GM19468 (cell line): Measurements from ENCODE around the gene GP5.

Experiments used
- ATAC-seq: cut with Tn5 transposase; IDR thresholded peaks from one replicate; pipeline ENCODE4 v1.9.1; 2021; ENCODE audit warnings: mild to moderate bottlenecking, moderate library complexity, moderate number of reproducible peaks; ENCODE audit not compliant: unreplicated experiment; ENCODE audit errors: extremely low read depth

Gene GP5

DNA sequence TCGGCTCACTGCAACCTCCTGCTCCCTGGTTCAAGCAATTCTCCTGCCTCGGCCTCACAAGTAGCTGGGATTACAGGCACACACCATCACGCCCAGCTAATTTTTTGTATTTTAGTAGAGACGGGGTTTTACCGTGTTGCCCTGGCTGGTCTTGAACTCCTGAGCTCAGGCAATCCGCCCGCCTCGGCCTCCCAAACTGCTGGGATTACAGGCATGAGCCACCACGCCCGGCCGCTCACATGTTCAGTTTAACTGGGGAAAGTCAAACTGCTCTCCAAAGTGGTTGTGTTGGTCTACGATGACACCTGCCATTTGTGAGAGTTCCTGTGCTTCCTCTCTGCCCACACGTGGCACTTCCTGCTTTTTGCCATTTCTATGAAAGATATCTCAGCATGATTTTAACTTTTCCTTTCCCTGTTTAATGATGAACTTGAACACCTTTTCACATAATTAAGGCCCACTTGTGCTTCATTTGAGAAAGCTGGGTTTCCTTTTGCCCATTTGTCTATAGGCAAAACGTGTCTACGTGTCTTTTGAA lies 877 bp upstream of the GP5 start:
- ATAC-seq, result no peak

DNA sequence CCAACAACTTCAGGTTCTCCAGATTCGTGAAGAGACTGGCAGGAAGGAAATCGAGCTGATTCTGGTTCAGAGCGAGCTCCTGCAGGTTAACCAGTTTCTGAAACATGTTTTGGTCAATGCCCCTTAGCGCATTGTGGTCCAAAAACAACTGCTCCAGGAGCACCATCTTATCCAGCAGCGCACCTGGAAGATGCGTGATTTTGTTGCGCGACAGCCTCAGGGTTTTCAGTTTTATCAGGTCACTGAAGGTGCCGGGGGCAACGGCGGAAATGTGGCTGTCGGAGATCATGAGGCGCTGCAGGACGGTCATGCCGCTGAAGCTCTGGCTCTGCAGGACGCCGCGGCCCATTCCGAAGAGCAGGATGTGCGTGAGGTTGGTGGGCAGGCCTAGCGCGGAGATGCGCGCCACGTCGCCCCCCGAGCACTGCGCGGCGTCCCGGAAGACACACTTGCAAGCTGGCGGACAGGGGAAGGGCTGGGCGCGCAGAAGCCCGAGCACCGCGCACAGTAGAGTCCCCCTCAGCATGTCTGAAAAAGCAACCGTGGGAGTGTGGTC lies 1.2 kb downstream of the GP5 start:
- ATAC-seq, result no peak

DNA sequence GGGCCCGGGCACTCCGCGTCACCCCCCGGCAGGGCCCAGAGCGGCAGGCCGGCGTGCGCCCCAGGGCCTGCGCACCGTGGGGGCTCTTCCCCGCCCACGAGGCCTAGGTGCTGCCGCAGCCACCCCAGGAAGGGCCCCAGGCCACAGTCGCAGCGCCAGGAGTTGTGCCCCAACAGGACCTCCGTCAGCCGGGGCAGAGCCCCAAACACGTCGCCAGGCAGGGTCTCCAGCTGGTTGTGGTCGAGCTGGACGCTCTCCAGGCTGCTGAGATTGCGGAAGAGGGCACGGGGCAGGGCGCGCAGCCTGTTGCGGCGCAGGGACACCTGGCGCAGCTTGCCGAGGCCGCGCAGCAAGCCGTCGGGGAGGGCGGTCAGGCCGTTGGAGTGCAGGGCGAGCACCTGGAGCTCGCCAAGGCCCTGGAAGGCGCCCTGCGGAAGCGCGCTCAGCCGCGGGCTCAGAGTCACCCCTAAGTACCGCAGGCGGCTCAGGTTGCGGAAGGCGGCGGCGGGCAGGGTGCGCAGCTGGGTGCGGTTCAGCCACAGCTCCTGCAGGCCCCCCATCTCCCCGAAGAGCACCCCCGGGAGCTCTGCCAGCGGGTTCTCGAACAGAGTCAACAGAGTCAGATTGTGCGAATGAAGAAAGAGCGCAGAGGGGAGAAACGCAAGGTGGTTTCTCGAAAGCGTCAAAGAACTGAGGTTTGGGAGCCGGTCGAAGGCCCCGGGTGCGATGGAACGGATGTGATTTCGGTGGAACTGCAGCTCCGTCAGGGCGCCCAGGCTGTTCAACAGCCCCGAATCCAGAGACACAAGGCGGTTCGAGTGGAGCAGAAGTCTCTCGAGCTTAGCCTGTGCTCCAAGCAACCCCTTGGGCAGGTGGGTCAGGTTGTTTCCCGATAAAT lies 2.0 kb downstream of the GP5 start:
- no peak for ATAC-seq

DNA sequence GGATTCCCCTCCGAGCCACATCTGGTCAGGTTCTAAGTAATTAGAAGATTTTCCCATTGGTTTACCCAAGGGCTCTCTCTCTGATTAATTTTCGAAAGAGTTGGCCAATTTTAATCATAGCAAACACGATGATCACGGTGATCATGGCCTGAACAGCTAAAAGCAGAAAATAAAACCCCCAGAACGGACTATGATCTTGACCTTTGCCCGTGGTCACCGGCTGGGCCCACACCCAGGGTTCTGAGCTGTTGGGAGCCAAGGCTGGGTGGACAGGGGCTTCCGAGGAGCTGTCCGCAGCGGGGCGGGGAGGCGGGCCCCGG lies 2.6 kb downstream of the GP5 start:
- no peak for ATAC-seq

DNA sequence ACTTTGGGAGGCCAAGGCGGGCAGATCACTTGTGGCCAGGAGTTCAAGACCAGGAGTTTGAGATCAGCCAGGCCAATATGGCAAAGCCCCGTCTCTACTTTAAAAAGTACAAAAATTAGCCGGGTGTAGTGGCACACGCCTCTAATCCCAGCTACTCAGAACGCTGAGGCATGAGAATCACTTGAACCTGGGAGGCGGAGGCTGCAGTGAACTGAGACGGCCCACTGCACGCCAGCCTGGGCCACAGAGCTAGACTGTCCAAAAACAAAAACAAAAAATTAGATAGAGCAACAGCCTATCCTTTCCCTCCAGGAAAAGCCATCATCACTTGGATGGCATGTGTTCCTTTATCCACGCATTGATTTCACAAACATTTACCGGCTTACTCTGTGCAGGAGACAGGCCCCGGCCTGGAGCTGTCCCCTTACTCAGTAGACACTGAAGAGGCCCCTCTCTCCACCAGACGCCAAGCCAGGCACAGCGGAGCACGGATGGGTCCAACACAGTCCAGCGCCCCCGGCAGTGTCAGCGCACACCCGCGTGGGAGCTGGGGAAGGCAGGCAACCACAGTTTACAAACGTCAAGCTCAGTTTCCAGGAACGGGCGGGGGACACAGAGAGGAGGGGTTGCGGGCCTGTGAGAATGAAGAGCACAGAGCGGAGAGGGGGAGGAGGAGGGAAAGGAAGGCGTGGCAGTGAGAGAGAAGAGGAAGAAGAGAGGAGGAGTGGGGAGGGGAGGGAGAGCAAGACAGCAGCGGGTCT lies 3.1 kb downstream of the GP5 start:
- no peak for ATAC-seq

DNA sequence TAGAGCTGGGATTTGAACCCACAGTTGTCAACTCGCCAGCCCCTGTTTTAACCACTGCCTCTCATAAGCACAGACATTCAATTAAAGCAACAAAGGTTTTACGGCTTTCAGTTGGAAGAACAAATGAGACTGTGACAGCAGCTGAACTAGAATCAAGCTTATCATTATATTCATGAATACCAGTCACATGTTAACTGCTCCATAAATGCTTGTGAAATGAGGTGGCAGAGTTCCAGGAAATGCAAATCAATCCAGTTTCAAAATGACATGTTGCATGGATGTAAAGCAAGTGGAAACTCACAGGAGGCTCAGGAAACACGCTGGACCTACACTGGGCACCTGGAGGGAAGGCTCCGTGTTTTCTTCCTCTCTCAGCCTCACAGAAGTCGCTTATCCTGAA lies 3.9 kb downstream of the GP5 start:
- ATAC-seq, result no peak

DNA sequence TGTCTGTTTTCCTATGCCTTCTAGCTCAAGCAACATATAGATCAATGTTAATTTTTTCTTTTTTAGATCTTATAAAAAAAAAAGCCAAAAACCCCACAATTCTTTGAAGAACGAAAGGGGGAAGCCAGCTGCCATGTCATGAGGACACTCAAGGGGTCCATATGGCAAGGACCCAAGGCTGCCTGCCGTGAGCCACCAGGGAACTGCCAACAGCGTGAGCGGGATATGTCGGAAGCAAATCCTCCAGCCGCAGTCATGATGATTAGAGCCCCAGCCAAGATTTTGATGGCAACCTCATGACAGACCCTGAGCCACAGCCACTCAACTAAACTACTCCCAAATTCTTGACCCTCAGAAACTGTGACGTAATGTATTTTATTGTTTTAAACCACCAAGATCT lies 6.5 kb downstream of the GP5 start:
- ATAC-seq, result no peak

DNA sequence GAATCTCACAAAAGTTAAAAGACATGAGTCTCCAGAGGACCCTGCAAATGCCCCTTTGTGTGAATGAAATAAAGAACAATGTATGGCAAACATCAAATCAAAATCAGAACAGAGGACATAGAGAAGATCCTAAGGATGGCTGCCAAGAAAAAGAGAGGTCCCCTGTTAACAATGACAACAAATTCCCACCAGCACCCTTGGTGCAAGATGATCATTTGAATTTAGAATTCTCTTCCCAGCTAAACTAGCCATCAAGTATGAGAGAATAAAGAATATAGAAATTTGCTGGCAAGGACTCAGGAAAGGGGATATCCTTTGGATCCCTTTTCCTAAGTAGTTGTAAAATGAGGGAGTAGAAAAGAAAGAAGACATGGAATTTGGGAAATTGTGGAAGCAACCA lies 8.2 kb downstream of the GP5 start:
- ATAC-seq, result no peak

DNA sequence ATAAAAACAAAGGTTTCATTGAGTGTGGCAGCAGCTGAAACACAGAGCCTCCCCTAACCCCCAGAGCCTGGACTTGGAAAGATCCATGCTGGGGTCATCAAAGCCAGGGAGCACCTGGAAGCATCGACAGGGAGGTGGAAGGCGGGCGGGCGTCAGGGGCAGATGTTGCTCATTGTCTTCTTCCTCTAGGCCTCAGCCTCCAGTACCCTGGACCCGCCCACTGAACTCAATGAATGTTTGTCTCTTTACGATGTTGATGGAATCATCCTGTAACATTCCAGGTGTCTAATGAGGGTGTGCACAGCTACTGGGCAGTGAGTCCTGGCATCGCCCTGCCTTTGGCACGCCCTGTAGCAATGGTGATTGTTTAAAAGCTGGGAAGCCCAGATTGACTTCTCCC lies 9.8 kb downstream of the GP5 start:
- no peak for ATAC-seq

DNA sequence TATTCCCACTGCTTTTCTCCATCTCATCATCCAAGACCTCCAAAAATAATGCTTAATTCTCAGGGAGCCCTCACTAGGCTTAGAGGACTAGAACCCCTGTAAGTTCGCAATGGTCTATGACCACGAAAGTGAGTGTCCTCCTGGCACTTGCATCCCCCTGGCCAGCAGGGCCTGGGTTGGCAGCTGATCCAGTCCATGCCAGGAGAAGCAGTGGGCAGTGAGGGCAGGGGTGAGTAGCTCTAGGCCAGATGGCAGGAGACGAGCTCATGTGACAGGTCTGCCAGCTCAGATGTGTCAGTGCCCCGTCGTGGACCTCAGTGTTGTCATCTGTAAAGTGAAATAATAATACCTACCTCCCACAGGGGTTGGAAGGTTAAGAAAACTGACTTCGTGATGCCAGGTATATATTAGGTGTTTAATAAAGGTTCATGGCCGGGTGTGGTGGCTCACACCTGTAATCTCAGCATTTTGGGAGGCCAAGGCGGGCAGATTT lies 11.1 kb downstream of the GP5 start:
- ATAC-seq, result no peak

DNA sequence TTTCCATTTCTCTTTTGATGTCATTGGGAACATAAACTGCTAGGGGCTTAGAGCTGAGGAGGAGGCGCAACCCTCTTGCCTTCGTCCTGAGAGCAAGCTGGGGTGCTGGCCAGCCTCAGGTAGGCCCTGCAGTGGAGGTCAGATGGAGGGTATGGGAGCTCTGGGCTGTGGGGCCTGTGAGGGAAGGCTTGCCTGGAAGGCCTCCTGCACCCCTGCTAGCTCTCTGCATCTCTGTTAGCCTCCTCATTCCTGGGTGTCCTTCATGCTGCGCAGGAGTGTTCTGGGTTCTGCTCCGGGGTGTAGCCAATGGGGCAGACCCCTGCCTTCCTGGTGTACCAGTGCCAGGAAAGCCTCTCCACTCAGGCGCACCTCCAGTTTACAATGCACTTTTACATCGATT lies 11.8 kb downstream of the GP5 start:
- no peak for ATAC-seq

DNA sequence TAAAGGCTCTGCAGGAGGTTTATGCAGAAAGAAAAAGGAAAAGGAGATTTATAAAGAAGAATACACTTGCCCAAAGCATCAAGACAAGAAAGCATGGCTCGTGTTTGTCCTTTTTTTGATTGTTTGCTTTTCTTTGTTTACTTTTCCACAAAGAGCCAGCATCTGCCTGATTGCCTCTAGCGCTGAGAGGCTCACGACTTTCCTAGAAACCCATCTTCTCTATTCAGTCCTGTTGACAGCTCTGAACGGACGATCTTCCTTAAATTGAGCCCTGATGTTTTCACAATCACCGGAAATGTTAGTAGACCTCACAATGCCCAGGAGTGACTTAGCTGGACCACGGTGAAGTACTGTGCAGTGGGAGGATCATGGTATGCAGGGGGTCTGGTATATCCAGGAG lies 12.4 kb downstream of the GP5 start:
- no peak for ATAC-seq

DNA sequence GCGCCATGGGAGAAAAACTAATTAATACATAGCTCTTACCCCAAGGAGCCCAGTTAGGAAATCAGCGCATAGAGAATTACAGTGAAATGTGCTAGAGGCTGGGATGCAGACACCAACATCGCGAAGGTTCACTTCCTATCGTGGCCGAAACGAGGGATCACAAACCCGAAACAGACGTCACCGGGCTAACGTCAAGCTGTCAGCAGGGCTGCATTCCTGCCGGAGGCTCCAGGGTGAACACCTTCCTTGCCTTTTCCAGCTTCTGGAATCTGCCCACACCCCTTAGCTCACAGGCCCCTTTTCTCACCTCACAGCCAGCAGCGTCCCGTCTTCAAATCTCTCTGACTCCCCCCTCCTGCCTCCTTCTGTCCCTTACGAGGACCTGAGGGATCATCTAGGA lies 13.0 kb downstream of the GP5 start:
- ATAC-seq, result no peak

DNA sequence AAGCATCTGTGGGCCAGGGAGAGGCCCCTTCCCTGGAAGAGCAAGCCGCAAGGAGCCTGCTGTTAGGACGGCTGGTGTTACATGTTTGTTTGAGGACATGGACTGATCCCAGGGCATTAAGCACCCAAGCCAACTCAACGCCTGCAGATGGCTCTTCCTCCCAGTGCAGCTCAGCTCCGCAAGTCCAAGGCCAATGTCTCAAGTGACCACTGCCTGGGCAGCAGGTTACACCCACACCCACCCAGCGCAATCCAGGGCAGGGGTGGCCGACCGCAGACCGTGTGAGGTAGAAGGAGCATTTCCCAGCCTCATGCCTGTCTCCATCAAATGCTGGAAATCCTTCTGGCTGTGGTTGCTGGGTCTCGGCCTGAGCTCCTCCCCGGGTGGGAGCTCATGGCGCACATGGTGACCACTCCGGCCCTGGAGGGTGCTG lies 14.5 kb downstream of the GP5 start:
- no peak for ATAC-seq

DNA sequence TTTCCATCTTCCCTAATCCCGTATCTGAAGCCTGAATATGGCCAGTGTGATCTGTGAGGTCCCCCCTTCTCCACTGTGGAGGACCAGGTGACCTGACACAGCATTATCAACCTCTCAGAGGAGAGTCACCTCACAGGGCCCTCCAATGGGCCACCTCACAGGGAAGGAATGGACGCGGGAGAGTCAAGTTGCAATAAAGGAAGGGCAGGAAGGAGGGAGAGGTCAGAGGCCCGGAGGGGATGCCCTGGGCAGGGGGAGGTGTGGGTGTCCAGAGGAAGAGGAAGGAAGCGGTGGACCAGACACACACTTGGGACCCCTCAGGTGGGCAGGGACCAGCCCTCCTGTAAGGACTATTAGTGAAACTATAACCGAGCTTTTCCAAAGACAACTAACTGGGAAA lies 14.9 kb downstream of the GP5 start:
- ATAC-seq, result no peak

DNA sequence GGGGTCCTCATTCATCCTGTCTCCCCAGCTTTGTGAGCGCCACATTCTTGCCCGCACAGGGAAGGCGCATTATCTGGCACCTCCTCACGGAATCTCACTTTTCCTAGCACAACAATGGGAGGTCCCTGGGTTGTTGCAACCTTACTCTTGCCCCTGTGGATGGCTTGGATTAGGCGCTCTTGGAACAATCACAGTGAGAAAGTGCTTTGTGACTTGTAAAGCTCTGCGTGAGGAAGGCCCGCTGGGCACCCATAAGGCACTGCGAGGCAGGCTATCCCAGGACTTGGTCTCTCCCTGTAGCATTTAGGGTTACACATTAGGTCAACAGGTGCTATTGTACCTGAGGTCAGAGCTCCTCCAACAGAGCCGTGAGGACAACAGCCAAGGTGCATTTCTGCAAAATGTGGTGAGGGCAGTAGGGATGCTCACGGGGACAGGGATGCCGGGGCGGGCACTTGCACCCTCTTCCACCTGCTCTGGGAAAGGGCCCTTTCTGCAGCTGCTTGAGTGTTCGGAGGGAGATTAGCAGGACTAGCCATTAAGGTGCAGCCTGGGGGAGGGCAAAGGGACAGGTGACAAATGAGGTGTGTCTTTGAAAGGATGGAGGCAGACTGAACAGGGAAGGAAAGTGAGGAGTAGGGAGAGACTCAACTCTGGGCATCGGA lies 15.7 kb downstream of the GP5 start:
- ATAC-seq, result no peak

DNA sequence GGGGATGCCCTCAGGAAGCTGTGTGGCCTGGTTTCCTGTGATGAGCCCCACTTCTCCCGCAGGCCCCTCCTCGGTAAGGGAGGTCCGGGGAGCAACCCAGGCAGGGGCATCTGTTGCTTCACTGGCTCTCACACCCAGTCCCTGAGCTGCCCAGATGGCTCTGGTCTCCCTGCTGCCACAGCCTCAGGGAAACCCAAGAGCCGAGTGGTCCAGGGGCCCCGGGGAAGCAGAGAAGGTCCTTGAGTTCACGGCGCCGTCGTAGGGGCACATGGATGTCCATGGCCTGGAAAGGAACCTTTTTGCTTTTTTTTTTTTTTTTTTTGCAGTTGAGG lies 16.2 kb downstream of the GP5 start:
- ATAC-seq, result no peak

DNA sequence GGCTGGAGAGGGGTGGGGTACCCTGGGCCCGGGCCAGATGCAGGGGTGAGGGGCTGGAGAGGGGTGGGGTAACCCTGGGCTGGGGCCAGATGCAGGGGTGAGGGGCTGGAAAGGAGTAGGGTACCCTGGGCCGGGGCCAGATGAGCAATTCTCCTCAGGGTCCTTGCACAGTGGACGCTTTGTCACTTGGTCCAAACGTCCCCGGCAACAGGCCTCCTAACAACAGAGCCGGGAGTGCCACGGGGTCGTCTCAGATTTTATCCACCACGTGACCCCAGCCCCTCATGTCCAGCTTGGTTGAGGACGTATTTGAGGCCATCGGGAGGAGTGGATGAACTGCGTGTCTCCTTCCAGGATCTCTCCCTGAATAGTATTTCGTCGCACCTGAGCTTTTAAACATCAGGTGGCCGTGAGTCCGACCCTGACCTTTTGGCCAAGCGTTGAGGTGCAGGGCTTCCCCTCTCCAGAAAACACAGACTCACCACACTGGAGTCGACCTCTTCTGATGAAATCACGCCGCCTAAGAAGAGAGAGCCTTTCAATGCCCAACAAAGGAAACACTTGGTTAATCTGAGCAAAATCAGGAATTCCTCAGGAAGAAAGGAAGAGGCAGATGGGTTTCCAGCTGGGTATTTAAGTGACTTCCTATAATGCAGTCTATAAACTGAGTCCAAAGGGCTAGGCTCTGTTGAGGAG lies 16.7 kb downstream of the GP5 start:
- ATAC-seq, result no peak

DNA sequence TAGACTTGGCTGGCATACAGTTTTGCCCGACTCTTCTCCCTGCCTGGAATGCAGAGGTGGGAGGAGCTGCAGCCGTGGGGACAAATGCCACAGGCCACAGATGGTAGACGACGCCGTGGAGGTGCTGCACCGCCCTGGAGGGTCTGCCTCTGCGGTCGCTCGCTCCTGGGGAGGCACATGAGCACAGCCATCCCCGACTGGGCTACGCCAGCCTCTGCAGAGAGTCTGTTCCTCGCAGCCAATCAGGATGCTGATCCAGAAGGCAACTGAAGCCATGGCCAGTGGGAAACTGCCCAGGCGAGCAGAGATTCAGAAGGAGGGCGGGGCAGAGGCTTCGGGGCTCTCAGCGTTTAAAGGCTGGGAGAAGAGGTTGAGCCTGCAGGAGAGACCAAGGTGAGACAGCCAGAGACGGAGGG lies 17.6 kb downstream of the GP5 start:
- ATAC-seq, result no peak

DNA sequence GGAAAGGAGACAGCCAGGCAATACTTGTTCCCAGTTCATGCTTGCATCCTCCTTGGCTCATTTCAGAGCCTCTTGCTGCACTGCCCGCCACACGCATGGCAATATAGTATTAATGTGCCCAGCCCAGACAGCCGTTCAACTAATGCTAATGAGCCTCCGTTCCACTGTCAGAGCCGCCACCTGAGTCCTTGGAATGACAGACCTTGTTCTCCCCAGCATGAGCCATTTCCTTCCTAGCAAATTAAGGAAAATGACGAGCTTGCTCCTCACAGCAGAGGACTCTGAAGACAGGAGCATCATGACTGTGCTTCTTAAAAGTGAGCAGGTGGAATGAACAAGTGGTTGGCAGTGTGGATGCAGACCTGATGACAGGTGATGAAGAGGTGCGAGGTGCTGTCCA lies 18.7 kb downstream of the GP5 start:
- no peak for ATAC-seq
